ENCODE results near the gene CD52.
"Not testable (repeated sequence)": the region's sequence is repeated elsewhere in the genome, so short reads cannot be mapped to it uniquely, and the experiment has no call there.

The CD52 gene

DNA sequence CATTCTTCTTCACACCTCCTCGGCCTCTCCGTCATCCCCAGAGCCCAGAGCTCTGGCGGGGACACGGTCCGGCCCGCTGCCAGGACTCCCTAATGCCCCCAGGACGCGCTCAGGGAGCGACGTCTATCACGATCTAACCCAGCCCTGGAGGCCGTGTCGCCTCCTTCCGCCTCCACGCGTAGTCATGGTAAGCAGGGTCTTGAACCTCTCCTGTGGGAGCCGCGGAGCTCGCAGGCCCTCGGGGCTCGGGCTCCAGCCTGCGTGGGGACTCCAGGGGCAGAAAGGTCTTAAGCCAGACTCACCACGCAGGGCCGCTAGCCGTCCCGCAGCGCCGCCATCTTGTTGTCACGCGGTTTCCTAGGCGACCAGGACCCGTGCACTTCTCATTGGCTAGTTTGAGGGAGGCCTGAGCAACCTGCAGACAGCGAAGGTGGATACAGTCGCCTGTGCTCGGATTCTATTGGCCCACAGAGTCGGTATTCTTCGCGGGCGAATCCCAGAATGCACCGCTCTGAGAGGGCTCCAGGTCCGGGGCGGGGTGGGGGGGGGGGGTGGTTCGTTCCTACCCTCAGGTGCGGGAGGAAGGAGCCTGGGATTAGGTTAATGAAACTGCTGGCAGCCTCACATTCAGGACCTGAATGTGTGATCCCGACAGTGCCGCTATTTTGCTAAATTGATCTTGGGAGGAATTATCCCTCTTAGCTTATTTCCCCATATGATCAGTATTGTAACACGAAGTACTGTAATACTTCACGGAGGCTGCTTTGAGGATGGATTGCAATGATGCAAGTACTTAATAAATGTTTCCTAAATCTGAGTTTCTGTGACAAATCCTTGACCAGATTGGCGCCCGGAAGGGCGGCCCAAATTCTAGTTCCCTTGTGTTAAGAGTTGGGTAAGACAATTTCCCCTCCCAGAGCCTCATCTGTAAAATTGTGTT is 11.2 kb upstream of the CD52 start, which contains the start of gene UBXN11:
Gene UBXN11, minus strand, starts transcription at position 347 of the 940 bp plus-strand sequence. CDS start 3,753 bp downstream, outside the sequence.
- TF ChIP-seq CTCF (IDR thresholded peaks at IDR 0.05; ENCODE audit: low read depth, low read length): no peak
- DNase-seq (ENCODE audit: extremely low read depth, low read depth): peak; percentile 71

DNA sequence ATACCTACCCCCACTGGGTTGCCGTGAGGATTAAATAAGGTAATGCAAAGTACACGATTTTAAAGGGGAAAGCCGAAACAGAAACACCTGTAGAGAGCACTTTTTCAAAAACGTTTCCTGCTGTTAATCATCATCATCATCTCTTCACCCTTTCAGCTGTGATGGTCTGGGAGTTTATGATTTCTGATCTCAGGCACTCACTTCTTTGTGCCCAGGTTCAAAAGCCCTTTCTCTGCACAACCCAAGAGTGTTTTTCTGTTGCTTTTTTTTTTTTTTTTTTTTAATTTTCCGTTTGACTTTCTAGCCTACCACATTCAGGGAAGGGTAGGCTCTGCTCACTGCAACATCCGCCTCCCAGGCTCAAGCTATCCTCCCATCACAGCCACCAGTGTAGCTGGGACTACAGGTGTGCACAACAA is 10.4 kb upstream of the CD52 start:
- no peak for DNase-seq (ENCODE audit: extremely low read depth, low read depth)
- TF ChIP-seq CTCF (IDR thresholded peaks at IDR 0.05; ENCODE audit: low read depth, low read length): no peak

DNA sequence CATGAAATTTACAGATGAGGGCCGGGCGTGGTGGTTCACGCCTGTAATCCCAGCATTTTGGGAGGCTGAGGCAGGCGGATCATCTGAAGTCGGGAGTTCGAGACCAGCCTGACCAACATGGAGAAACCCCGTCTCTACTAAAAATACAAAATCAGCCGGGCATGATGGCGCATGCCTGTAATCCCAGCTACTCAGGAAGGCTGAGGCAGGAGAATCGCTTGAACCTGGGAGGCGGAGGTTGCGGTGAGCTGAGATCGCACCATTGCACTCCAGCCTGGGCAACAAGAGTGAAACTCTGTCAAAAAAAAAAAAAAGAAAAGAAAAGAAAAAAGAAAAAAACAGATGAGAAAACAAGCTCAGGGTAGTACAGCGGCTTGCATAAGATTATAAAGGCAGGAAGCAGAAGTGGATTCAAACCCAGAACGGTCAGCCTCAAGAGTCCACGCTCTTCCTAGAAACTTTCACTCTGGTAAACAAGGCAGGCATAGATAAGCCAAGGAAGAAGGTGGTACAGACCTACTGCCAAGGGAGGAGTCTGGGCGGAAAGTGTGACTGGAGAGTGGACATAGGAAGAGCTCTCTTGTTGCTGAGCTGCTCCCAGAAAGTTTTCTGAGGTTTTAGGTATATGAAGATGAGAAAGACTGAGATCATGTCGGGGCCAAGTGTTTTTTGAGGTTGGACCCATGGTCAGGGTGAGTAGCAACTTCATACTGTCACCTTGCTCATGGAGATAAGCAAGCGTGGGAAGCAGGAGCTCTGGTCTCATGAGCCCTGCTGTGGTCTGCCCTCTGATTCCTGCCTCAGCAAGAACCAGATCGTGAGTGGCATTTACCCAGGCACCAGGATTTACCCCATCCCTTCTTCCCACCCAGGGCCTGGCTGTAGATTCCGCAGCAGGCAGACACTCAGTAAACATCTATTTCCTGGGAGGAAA is 9.5 kb upstream of the CD52 start:
- DNase-seq (ENCODE audit: extremely low read depth, low read depth): not testable (repeated sequence)

- DNase-seq (ENCODE audit: extremely low read depth, low read depth): no peak
- no peak for TF ChIP-seq CTCF (IDR thresholded peaks at IDR 0.05; ENCODE audit: low read depth, low read length)
These were observed 3.3 kb upstream of the CD52 start for GRCh38 chr1:26314501-26314900.

DNA sequence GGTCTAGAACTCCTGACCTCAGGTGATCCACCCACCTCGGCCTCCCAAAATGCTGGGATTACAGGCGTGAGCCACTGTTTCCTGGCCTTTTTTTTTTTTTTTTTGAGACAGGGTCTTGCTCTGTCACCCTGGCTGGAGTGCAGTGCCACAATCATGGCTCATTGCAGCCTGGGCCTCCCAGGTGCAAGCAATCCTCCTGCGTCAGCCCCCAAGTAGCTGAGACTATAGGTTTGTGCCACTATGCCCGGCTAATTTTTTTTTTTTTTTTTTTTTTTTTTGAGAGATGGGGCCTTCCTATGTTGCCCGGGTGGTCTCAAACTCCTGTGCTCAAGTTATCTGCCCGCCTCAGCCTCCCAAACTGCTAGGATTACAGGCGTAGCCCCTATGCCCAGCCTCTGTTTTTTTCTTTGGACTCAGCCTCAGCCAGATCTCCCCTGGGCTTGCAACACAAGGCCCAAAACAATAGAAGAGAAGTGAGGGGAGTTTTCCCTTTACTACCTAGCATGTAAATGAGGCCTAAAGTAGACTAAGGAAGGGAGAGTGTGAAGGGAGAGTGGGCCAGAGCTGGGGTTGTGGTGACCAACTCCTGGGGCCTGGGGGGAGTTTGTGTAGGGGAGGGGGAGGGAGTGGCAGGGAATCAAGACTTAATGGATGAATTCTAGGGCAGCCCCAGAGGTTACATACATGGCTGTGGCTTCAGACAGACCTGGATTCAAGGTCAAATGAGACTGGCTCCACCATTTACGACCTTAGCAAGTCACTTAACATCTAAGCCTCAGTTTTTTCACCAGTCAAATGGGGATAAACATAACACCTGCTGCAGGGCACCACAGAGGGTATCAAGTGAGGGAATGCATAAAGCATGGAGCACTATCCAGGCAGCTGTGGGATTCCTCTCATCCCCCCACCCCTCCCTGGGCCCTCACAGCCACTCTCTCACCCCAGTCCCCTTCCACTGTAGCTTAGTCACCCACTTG is 1.6 kb upstream of the CD52 start:
- no peak for DNase-seq (ENCODE audit: extremely low read depth, low read depth)
- TF ChIP-seq CTCF (IDR thresholded peaks at IDR 0.05; ENCODE audit: low read depth, low read length): no peak

DNA sequence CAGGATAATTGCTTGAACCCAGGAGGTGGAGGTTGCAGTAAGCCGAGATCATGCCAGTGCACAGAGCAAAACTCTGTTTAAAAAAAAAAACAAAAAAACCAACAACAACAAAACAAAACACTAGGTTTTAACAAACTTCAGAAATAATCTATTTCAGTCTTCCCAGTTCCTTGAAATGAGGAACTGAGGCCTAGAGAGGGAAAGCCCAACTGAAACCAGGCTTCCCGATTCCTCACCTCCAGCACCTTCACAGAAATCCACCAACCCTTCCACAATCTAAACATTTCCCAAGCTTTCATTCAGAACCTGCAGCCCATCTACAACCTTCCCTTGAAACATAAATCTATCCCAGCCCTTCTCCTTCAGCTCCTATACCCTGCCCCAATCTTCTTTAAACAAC is 612 bp upstream of the CD52 start:
- no peak for TF ChIP-seq CTCF (IDR thresholded peaks at IDR 0.05; ENCODE audit: low read depth, low read length)
- DNase-seq (ENCODE audit: extremely low read depth, low read depth): no peak
